HUES6 (cell line): ENCODE measurements around the gene TTF1.

Source experiments
- H3K27ac ChIP-seq: 2 replicates; pipeline ENCODE4 v1.7.0; 2013; ENCODE audit warnings: low read depth, mild to moderate bottlenecking, low read length, inconsistent platforms
- H3K27me3 ChIP-seq: 2 replicates; pipeline ENCODE4 v1.6.1; 2013; ENCODE audit warnings: low read length; ENCODE audit not compliant: control insufficient read depth, insufficient read depth
- H3K36me3 ChIP-seq: 2 replicates; pipeline ENCODE4 v1.6.1; 2013; ENCODE audit warnings: low read length; ENCODE audit not compliant: control insufficient read depth, insufficient read depth
- H3K4me1 ChIP-seq: 2 replicates; pipeline ENCODE4 v1.6.1; 2013; ENCODE audit warnings: low read length; ENCODE audit not compliant: control insufficient read depth, insufficient read depth
- H3K4me3 ChIP-seq: 2 replicates; pipeline ENCODE4 v1.5.1; 2013; ENCODE audit warnings: low read depth, low read length
- H3K9ac ChIP-seq: one replicate; pipeline ENCODE4 v1.6.1; 2013; ENCODE audit warnings: mild to moderate bottlenecking, low read length
- H3K9me3 ChIP-seq: 2 replicates; pipeline ENCODE4 v1.6.1; 2013; ENCODE audit warnings: low read depth, low read length; ENCODE audit not compliant: control insufficient read depth, insufficient read depth

TTF1 gene

GRCh38 chr9:132430998-132431397, 24.4 kb upstream of the TTF1 start:
- peaks cover 6% of the 10 kb centered on the region for H3K4me1 ChIP-seq
- no peaks in the 10 kb centered on the region for H3K9me3 ChIP-seq
- H3K27me3 ChIP-seq = no peaks in the 10 kb centered on the region
- no peaks in the 10 kb centered on the region for H3K36me3 ChIP-seq
- H3K27ac ChIP-seq = no peak overlapping the region
- H3K9ac ChIP-seq = no peak overlapping the region
- no peak overlapping the region for H3K4me3 ChIP-seq

DNA sequence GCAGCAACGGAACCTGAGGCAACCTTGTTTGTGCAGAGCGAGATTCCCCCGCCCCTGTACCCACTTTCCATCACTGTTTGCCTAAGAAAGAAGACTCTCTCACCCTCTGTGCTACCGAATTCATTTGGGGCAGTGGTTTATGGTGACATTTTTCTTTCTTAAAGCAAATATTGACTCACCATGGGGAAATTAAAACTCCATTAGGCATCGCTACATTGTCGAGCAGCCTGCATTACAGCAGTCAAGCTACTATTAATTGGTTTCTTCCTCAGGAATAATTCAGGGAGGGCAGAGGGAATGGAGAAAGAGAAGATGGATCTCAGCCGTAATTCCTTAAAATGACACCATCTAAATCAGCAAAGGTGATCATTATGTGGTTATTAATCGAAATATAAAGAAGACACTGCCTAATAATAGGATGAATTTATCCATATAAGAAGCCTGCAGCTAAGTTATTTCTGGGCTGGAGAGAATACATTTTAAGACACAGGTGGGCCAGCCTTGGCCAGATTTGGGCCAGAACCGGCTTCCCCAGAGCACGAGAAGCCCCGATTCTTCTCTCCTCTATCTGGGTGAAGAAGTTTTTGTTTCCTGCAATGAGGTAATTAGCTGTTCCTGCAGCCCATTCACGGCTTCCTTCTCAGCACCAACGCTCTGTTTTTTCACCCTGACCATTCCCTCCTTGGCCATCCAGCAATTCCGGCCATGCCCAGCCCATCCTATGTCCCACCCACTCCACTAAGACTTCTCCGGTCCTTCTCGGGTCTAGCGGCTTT, 20.2 kb upstream of the TTF1 start:
- no peaks in the 10 kb centered on the region for H3K9me3 ChIP-seq
- H3K27me3 ChIP-seq = no peaks in the 10 kb centered on the region

GRCh38 chr9:132425675-132426062, 19.0 kb upstream of the TTF1 start:
- Histone ChIP-seq H3K4me1 (peaks cover 19% of the 10 kb centered on the region), H3K4me3 (no peak overlapping the region), H3K27ac (no peak overlapping the region), H3K36me3 (no peaks in the 10 kb centered on the region), H3K27me3 (no peaks in the 10 kb centered on the region), H3K9ac (no peak overlapping the region), H3K9me3 (no peaks in the 10 kb centered on the region)

More for the DNA sequence above, 20.2 kb upstream of the TTF1 start:
- Histone ChIP-seq H3K27ac (no peak overlapping the region), H3K36me3 (no peaks in the 10 kb centered on the region), H3K4me3 (no peak overlapping the region), H3K4me1 (peaks cover 19% of the 10 kb centered on the region), H3K9ac (no peak overlapping the region)

- no peaks in the 10 kb centered on the region for H3K27me3 ChIP-seq
- no peaks in the 10 kb centered on the region for H3K9me3 ChIP-seq
- H3K36me3 ChIP-seq = no peaks in the 10 kb centered on the region
- no peak overlapping the region for H3K27ac ChIP-seq
- peaks cover 19% of the 10 kb centered on the region for H3K4me1 ChIP-seq
- no peak overlapping the region for H3K4me3 ChIP-seq
- H3K9ac ChIP-seq = no peak overlapping the region
Observed at GRCh38 chr9:132424857-132425674, 18.4 kb upstream of the TTF1 start.

DNA sequence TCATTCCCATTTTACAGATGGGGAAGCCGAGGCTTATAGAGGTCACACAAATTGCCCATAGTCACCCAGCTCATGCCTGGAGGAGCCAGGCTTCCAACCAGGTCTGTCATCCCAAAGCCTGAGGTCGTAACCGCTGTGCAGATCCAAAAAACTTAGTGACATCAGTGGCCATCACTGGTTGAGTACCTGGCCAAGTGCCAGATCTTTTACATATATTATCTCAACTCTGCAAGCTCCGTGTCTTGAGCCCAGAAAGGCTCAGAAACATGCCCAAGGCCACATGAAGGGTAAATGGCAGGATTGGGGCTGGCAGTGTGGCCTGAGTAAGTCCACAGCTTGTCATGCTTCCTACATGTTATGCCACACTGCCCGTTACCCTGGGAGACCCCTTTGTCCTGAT, 16.9 kb upstream of the TTF1 start:
- no peaks in the 10 kb centered on the region for H3K9me3 ChIP-seq
- H3K27ac ChIP-seq = no peak overlapping the region
- H3K9ac ChIP-seq = no peak overlapping the region
- H3K27me3 ChIP-seq = peaks cover under 1% of the 10 kb centered on the region; the same call in 1 of the 2 replicates
- no peaks in the 10 kb centered on the region for H3K36me3 ChIP-seq
- peaks cover 19% of the 10 kb centered on the region for H3K4me1 ChIP-seq
- H3K4me3 ChIP-seq = no peak overlapping the region

DNA sequence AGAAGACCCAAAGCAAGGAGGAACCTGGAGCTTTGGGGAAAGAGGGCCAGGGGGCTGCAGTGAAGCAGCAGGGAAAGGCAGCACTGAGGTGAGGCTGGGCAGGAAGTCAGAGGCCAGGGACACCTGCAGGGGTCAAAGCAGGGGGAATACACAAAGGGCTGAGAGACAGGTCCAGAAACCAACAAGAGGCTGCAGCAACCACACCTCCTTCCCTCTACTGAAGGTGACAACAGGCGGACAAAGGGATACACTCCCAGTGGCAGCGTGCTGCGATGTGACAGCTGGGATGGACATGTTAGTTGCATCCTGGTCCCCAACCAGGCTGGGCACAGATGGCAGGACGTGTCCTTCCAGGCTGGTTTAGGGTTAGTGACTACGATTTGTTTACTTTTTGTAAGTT, 15.9 kb upstream of the TTF1 start:
- H3K9ac ChIP-seq = no peak overlapping the region
- peaks cover 19% of the 10 kb centered on the region for H3K4me1 ChIP-seq
- no peak overlapping the region for H3K27ac ChIP-seq
- H3K9me3 ChIP-seq = no peaks in the 10 kb centered on the region
- H3K4me3 ChIP-seq = no peak overlapping the region
- H3K36me3 ChIP-seq = no peaks in the 10 kb centered on the region
- peaks cover 8% of the 10 kb centered on the region; the same call in 1 of the 2 replicates for H3K27me3 ChIP-seq

DNA sequence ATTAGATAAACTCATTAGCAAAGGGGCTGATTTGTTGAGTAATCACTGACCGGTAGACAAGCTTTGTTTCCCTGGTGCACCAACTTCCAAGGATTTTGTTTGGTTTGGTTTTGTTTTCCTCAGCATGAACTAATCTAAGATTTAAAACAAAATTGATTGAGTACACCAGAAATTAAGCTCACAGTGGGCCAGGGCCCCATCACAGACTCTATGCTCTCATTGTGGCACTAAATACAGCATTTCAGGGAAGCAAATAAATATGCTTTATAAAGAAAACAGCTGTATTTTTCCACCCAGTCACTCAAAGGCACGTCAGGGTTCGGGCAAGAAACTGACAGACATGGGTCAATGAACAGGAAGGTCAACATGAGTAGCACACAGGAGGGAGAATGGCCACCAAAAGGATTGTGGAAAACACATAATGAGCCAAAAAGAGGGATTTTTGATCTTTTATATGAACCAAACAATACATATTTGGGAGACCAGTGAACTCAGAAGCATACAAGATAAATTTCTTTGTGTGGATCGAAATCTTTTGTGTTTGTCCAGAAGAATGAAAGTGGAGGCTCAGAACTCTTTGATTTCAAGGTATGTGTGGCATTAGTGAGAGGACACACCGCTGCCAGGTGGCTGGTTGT, 12.2 kb upstream of the TTF1 start:
- H3K9me3 ChIP-seq = no peaks in the 10 kb centered on the region
- no peak overlapping the region for H3K4me3 ChIP-seq
- peaks cover 12% of the 10 kb centered on the region; the same call in 1 of the 2 replicates for H3K4me1 ChIP-seq
- peaks cover 26% of the 10 kb centered on the region; the same call in 1 of the 2 replicates for H3K27me3 ChIP-seq
- no peak overlapping the region for H3K9ac ChIP-seq
- H3K27ac ChIP-seq = no peak overlapping the region
- no peaks in the 10 kb centered on the region for H3K36me3 ChIP-seq

DNA sequence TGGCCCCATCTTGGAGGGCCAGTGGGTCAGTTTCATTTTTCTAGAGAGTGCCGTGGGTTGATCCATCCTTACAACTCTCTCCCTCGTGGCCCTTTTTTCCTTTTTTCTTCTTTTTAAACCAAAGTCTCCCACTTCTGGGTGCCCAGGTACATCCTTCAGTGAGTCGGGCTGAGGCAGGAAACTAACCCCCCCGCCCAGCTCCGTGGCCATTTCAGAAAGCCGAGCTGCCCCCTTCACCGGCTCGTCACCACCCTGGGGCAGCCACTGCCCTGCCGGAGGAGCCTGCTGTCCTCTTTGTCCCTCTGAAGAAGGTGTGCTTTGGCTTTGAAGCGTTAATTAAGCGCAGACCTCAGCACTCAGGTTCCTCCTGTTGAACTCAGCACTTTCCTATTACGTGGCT, 8.5 kb upstream of the TTF1 start:
- H3K9me3 ChIP-seq = no peaks in the 10 kb centered on the region
- no peaks in the 10 kb centered on the region for H3K36me3 ChIP-seq
- no peak overlapping the region for H3K9ac ChIP-seq
- peaks cover 21% of the 10 kb centered on the region; the same call in 1 of the 2 replicates for H3K4me1 ChIP-seq
- no peak overlapping the region for H3K4me3 ChIP-seq
- H3K27ac ChIP-seq = no peak overlapping the region
- peaks cover 46% of the 10 kb centered on the region for H3K27me3 ChIP-seq

DNA sequence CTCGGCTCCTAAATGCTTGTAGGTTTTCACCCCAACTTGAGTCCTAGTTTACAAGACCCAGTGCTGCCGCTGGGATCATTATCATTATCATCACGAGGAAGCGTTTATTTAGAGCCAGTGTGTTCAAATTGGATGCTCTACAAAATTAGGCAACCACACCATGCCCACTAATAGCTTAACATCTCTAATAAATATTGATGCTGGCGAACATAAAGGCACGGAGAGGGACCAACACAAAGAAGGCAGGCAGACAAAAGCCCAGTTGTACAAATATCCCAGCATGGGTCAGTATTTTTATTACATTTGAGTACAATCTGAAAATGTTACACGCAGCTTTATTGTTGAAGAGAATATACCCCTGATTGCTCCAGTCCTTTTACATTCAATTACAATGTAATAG, 8.1 kb upstream of the TTF1 start:
- Histone ChIP-seq H3K9me3 (no peaks in the 10 kb centered on the region), H3K9ac (no peak overlapping the region), H3K27me3 (peaks cover 49% of the 10 kb centered on the region), H3K36me3 (no peaks in the 10 kb centered on the region), H3K27ac (no peak overlapping the region), H3K4me3 (no peak overlapping the region), H3K4me1 (peaks cover 21% of the 10 kb centered on the region; the same call in 1 of the 2 replicates)

DNA sequence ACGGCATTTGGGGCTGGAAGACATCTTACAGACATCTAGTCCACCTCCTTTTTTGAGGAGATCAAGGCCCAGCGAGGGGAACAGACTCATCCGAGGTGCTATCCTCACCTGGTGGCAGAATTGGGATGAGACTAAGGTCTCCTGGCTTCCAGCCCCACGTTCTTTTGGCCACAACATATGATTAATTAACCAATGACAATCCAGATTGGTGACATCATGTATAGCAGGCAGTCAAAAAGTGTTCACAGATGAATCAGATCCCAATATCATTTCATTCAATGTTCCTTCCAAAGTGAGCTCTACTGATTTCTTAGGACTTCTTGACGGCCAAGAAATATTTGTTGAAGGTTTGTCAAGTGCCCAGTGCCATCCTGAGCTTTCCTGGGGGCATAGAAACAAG, 7.3 kb upstream of the TTF1 start:
- H3K4me1 ChIP-seq = peaks cover 24% of the 10 kb centered on the region
- no peak overlapping the region for H3K27ac ChIP-seq
- peaks cover 57% of the 10 kb centered on the region for H3K27me3 ChIP-seq
- no peaks in the 10 kb centered on the region for H3K36me3 ChIP-seq
- no peaks in the 10 kb centered on the region for H3K9me3 ChIP-seq
- no peak overlapping the region for H3K9ac ChIP-seq
- no peak overlapping the region for H3K4me3 ChIP-seq

DNA sequence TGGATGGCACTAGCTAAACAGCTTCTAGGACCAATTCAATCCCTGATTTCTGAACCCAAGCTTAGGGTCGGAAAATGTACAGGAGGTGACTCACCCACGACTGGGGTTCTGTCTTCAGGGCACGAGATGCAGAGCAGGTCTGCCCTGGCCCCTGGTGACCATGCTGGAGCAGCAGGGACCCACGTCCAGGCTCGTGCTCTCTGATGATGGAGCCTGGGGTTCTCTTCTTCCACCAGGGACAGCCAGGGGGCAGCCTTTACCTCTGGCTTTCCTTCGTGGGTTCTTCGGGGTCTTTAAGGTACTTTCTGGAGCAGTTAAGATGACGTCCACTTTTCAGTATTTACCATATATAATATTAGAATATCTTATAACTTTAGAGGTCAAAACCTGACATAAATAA, 5.4 kb upstream of the TTF1 start:
- Histone ChIP-seq H3K27ac (no peak overlapping the region), H3K9ac (no peak overlapping the region), H3K4me1 (peaks cover 27% of the 10 kb centered on the region), H3K36me3 (no peaks in the 10 kb centered on the region), H3K27me3 (peaks cover 56% of the 10 kb centered on the region), H3K9me3 (no peaks in the 10 kb centered on the region), H3K4me3 (no peak overlapping the region)
